ENCODE data around the gene SLC9A9.

GRCh38 chr3:143676747-143677146 lies 171.5 kb downstream of the SLC9A9 start:
- no peak for TF ChIP-seq CTCF (IDR thresholded peaks at IDR 0.05)
- TF ChIP-seq SIN3A (IDR thresholded peaks at IDR 0.05; ENCODE audit: borderline replicate concordance, low read depth, low read length): no peak
- TF ChIP-seq, protein P1, sequence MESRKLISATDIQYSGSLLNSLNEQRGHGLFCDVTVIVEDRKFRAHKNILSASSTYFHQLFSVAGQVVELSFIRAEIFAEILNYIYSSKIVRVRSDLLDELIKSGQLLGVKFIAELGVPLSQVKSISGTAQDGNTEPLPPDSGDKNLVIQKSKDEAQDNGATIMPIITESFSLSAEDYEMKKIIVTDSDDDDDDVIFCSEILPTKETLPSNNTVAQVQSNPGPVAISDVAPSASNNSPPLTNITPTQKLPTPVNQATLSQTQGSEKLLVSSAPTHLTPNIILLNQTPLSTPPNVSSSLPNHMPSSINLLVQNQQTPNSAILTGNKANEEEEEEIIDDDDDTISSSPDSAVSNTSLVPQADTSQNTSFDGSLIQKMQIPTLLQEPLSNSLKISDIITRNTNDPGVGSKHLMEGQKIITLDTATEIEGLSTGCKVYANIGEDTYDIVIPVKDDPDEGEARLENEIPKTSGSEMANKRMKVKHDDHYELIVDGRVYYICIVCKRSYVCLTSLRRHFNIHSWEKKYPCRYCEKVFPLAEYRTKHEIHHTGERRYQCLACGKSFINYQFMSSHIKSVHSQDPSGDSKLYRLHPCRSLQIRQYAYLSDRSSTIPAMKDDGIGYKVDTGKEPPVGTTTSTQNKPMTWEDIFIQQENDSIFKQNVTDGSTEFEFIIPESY (IDR thresholded peaks at IDR 0.05; ENCODE audit: borderline replicate concordance, low read depth): no peak
- no peak for TF ChIP-seq PBX3 (IDR thresholded peaks at IDR 0.05)
- no peak for TF ChIP-seq JUND (IDR thresholded peaks at IDR 0.05)
- no peak for TF ChIP-seq POLR2AphosphoS5 (IDR thresholded peaks at IDR 0.05; ENCODE audit: low read depth, low read length)
- no peak for TF ChIP-seq SMC3 (IDR thresholded peaks at IDR 0.05; ENCODE audit: low read depth, low read length)

Data from SK-N-SH (cell line).